ENCODE measurements around the gene ULK3. TPM values are rescaled to one million over a fixed set of nuclear protein-coding genes. Genes with fewer than 3 reads are reported as not detected.
A peak's percentile ranks its signal among the peaks of the same experiment; 100 is the strongest.

Gene ULK3
- total and polyA plus RNA-seq, 2 experiments from 2014 or later, result 40.4 to 45.7 TPM

GRCh38 chr15:74857671-74858368 is 14.9 kb upstream of the ULK3 start:
- peaks cover 77% of the 10 kb centered on the region for H3K79me2 ChIP-seq
- H3K27ac ChIP-seq, result peak overlapping the region; percentile 34
- H2AFZ ChIP-seq, result no peak overlapping the region
- 91% methylated on average over 9 of the region's 9 CpGs for WGBS (ENCODE audit: low lambda C conversion rate, missing lambda C conversion rate)
- H3K4me1 ChIP-seq (ENCODE audit: insufficient read depth), result peaks cover 11% of the 10 kb centered on the region
- no peaks in the 10 kb centered on the region for H3K27me3 ChIP-seq
- TF ChIP-seq EZH2phosphoT487 (IDR thresholded peaks at IDR 0.05; ENCODE audit: low read depth, severe bottlenecking, unreplicated experiment), result no peak
- TF ChIP-seq EZH2 (IDR thresholded peaks at IDR 0.05; ENCODE audit: borderline replicate concordance), result no peak
- H3K4me3 ChIP-seq, result no peak overlapping the region
- no peak for DNase-seq (ENCODE audit: low spot score)
- peaks cover 49% of the 10 kb centered on the region for H4K20me1 ChIP-seq (ENCODE audit: insufficient read depth, poor library complexity, severe bottlenecking)
- H3K9me3 ChIP-seq (ENCODE audit: low read depth), result no peaks in the 10 kb centered on the region
- H3K36me3 ChIP-seq (replicated peaks; ENCODE audit: insufficient read depth, low read depth), result no peaks in the 10 kb centered on the region
- H3K9me2 ChIP-seq (replicated peaks; ENCODE audit: insufficient read depth), result no peaks in the 10 kb centered on the region
- H3K4me2 ChIP-seq, result no peak overlapping the region

- DNase-seq (ENCODE audit: low spot score), result no peak
Observed at GRCh38 chr15:74857082-74857655, 14.2 kb upstream of the ULK3 start.

GRCh38 chr15:74856537-74856936 is 13.6 kb upstream of the ULK3 start:
- no peaks in the 10 kb centered on the region for H3K27me3 ChIP-seq
- no peaks in the 10 kb centered on the region for H3K9me2 ChIP-seq (replicated peaks; ENCODE audit: insufficient read depth)
- no peak for DNase-seq (ENCODE audit: low spot score)
- H3K4me3 ChIP-seq, result no peak overlapping the region
- H2AFZ ChIP-seq, result no peak overlapping the region
- H3K27ac ChIP-seq, result no peak overlapping the region
- peaks cover 11% of the 10 kb centered on the region for H3K4me1 ChIP-seq (ENCODE audit: insufficient read depth)
- H3K79me2 ChIP-seq, result peaks cover 67% of the 10 kb centered on the region
- peaks cover 39% of the 10 kb centered on the region for H4K20me1 ChIP-seq (ENCODE audit: insufficient read depth, poor library complexity, severe bottlenecking)
- H3K4me2 ChIP-seq, result no peak overlapping the region
- H3K9me3 ChIP-seq (ENCODE audit: low read depth), result no peaks in the 10 kb centered on the region
- no peaks in the 10 kb centered on the region for H3K36me3 ChIP-seq (replicated peaks; ENCODE audit: insufficient read depth, low read depth)
- TF ChIP-seq EZH2 (IDR thresholded peaks at IDR 0.05; ENCODE audit: borderline replicate concordance) (no peak), CTCF (IDR thresholded peaks at IDR 0.05; ENCODE audit: poor library complexity) (no peak), EZH2phosphoT487 (IDR thresholded peaks at IDR 0.05; ENCODE audit: low read depth, severe bottlenecking, unreplicated experiment) (no peak)
- 100% methylated on average over 1 of the region's 1 CpG for WGBS (ENCODE audit: low lambda C conversion rate, missing lambda C conversion rate)

More at GRCh38 chr15:74857082-74857655, 14.2 kb upstream of the ULK3 start:
- TF ChIP-seq CTCF (IDR thresholded peaks at IDR 0.05; ENCODE audit: poor library complexity) (no peak), EZH2 (IDR thresholded peaks at IDR 0.05; ENCODE audit: borderline replicate concordance) (no peak), EZH2phosphoT487 (IDR thresholded peaks at IDR 0.05; ENCODE audit: low read depth, severe bottlenecking, unreplicated experiment) (no peak)
- no peaks in the 10 kb centered on the region for H3K9me3 ChIP-seq (ENCODE audit: low read depth)
- no peaks in the 10 kb centered on the region for H3K9me2 ChIP-seq (replicated peaks; ENCODE audit: insufficient read depth)
- H3K4me1 ChIP-seq (ENCODE audit: insufficient read depth), result peaks cover 11% of the 10 kb centered on the region
- H3K27ac ChIP-seq, result peak overlapping the region; percentile 52
- no peaks in the 10 kb centered on the region for H3K36me3 ChIP-seq (replicated peaks; ENCODE audit: insufficient read depth, low read depth)
- H3K4me3 ChIP-seq, result no peak overlapping the region
- H2AFZ ChIP-seq, result no peak overlapping the region
- no peaks in the 10 kb centered on the region for H3K27me3 ChIP-seq
- H3K79me2 ChIP-seq, result peaks cover 72% of the 10 kb centered on the region
- H4K20me1 ChIP-seq (ENCODE audit: insufficient read depth, poor library complexity, severe bottlenecking), result peaks cover 45% of the 10 kb centered on the region
- 63% methylated on average over 5 of the region's 5 CpGs for WGBS (ENCODE audit: low lambda C conversion rate, missing lambda C conversion rate)
- no peak overlapping the region for H3K4me2 ChIP-seq

- Histone ChIP-seq H2AFZ (no peak overlapping the region), H3K36me3 (replicated peaks; ENCODE audit: insufficient read depth, low read depth) (no peaks in the 10 kb centered on the region), H3K27ac (no peak overlapping the region), H3K4me1 (ENCODE audit: insufficient read depth) (peaks cover 11% of the 10 kb centered on the region), H3K79me2 (peaks cover 61% of the 10 kb centered on the region), H4K20me1 (ENCODE audit: insufficient read depth, poor library complexity, severe bottlenecking) (peaks cover 33% of the 10 kb centered on the region), H3K27me3 (no peaks in the 10 kb centered on the region), H3K4me2 (no peak overlapping the region), H3K9me3 (ENCODE audit: low read depth) (no peaks in the 10 kb centered on the region), H3K9me2 (replicated peaks; ENCODE audit: insufficient read depth) (no peaks in the 10 kb centered on the region), H3K4me3 (no peak overlapping the region)
- 98% methylated on average over 2 of the region's 2 CpGs for WGBS (ENCODE audit: low lambda C conversion rate, missing lambda C conversion rate)
- TF ChIP-seq CTCF (IDR thresholded peaks at IDR 0.05; ENCODE audit: poor library complexity), result no peak
- no peak for TF ChIP-seq EZH2 (IDR thresholded peaks at IDR 0.05; ENCODE audit: borderline replicate concordance)
- no peak for TF ChIP-seq EZH2phosphoT487 (IDR thresholded peaks at IDR 0.05; ENCODE audit: low read depth, severe bottlenecking, unreplicated experiment)
- DNase-seq (ENCODE audit: low spot score), result no peak
Observed at GRCh38 chr15:74855857-74856256, 12.9 kb upstream of the ULK3 start.

Measured in hepatocyte (in vitro differentiated cells).